ENCODE measurements around the gene ZNF200.
"Not testable (repeated sequence)": the region's sequence is repeated elsewhere in the genome, so short reads cannot be mapped to it uniquely, and the experiment has no call there.

The ZNF200 gene

GRCh38 chr16:3252967-3253366, 18.0 kb upstream of the ZNF200 start:
- FAIRE-seq: no peak

GRCh38 chr16:3249451-3249850, 14.5 kb upstream of the ZNF200 start:
- FAIRE-seq: no peak

- no peak for FAIRE-seq
These were observed 14.1 kb upstream of the ZNF200 start for GRCh38 chr16:3249020-3249419.

GRCh38 chr16:3248596-3248995, 13.6 kb upstream of the ZNF200 start:
- FAIRE-seq: no peak

GRCh38 chr16:3246876-3247275, 11.9 kb upstream of the ZNF200 start:
- no peak for FAIRE-seq

- no peak for FAIRE-seq
These were observed 11.0 kb upstream of the ZNF200 start for GRCh38 chr16:3246002-3246401.

- no peak for FAIRE-seq
These were observed 8.9 kb upstream of the ZNF200 start for GRCh38 chr16:3243882-3244281.

- no peak for FAIRE-seq
These were observed 7.8 kb upstream of the ZNF200 start for GRCh38 chr16:3242709-3243108.

- no peak for FAIRE-seq
These were observed 6.8 kb upstream of the ZNF200 start for GRCh38 chr16:3241761-3242160.

GRCh38 chr16:3235856-3236669, 1.1 kb upstream of the ZNF200 start:
- no peak for FAIRE-seq

GRCh38 chr16:3234543-3234856, 458 bp downstream of the ZNF200 start:
- no peak for FAIRE-seq

GRCh38 chr16:3223913-3224515, 10.9 kb downstream of the ZNF200 start:
- FAIRE-seq: no peak

- no peak for FAIRE-seq
These were observed 14.1 kb downstream of the ZNF200 start for GRCh38 chr16:3220839-3221238.

GRCh38 chr16:3216263-3216640, 18.7 kb downstream of the ZNF200 start:
- no peak for FAIRE-seq

- FAIRE-seq: no peak
These were observed 19.2 kb downstream of the ZNF200 start for GRCh38 chr16:3215601-3216262.

- FAIRE-seq: no peak
These were observed 19.9 kb downstream of the ZNF200 start for GRCh38 chr16:3214904-3215600.

GRCh38 chr16:3212567-3212966, 22.4 kb downstream of the ZNF200 start:
- no peak for FAIRE-seq

GRCh38 chr16:3212006-3212405, 23.0 kb downstream of the ZNF200 start:
- FAIRE-seq: no peak

GRCh38 chr16:3207086-3207953, 27.6 kb downstream of the ZNF200 start:
- no peak for FAIRE-seq

- FAIRE-seq: not testable (repeated sequence)
These were observed 29.0 kb downstream of the ZNF200 start for GRCh38 chr16:3205939-3206338.

GRCh38 chr16:3202903-3203539, 31.9 kb downstream of the ZNF200 start:
- no peak for FAIRE-seq

All from endometrium (tissue), 2 donors.